ENCODE measurements around the gene KLHL29. TPM values are rescaled to one million over a fixed set of nuclear protein-coding genes. Genes with fewer than 3 reads are reported as not detected.
A peak's percentile ranks its signal among the peaks of the same experiment; 100 is the strongest.

The KLHL29 gene
- total RNA-seq, 2 experiments from 2014 or later, result 0.23 to 0.66 TPM

- Histone ChIP-seq H3K79me2 (ENCODE audit: insufficient read depth, low read depth, low read length) (no peaks in the 10 kb centered on the region), H2AFZ (ENCODE audit: low read length) (no peak overlapping the region), H3K4me2 (ENCODE audit: low read length) (peak overlapping the region; percentile 72), H4K20me1 (ENCODE audit: insufficient read depth, low read length) (no peaks in the 10 kb centered on the region; the same call in 1 of the 2 replicates), H3K9me3 (ENCODE audit: low read length) (no peaks in the 10 kb centered on the region), H3K9me2 (ENCODE audit: insufficient read depth, low read length) (no peaks in the 10 kb centered on the region), H3K27ac (ENCODE audit: low read depth, low read length, poor library complexity, severe bottlenecking) (no peak overlapping the region), H3K4me3 (ENCODE audit: low read depth, low read length, poor library complexity, severe bottlenecking) (peak overlapping the region; percentile 67), H3K36me3 (ENCODE audit: insufficient read depth, low read length) (no peaks in the 10 kb centered on the region), H3K4me1 (ENCODE audit: insufficient read depth, low read length, poor library complexity, severe bottlenecking) (peaks cover 17% of the 10 kb centered on the region)
- intact Hi-C loops (cut with micrococcal nuclease; ENCODE audit: unreplicated experiment), result no loop called here
- CTCF ChIA-PET (ENCODE audit: unreplicated experiment), result no interaction called here
- no peak for TF ChIP-seq CTCF (conservative IDR thresholded peaks at IDR 0.05; ENCODE audit: low read length)
- no peak for TF ChIP-seq EZH2phosphoT487 (IDR thresholded peaks at IDR 0.05; ENCODE audit: borderline replicate concordance, low read depth, low read length)
- DNase-seq (ENCODE audit: low spot score), result no peak
- BruUV-seq (replicated peaks), result no TSS peak
- POLR2A ChIA-PET, result interaction anchor here (1.0 kb wide), 1 partner anchor 11 kb away, joined by 3 read pairs; no protein-coding TSS in a partner anchor
Measured at GRCh38 chr2:23385748-23386338, 864 bp downstream of the KLHL29 start.

DNA sequence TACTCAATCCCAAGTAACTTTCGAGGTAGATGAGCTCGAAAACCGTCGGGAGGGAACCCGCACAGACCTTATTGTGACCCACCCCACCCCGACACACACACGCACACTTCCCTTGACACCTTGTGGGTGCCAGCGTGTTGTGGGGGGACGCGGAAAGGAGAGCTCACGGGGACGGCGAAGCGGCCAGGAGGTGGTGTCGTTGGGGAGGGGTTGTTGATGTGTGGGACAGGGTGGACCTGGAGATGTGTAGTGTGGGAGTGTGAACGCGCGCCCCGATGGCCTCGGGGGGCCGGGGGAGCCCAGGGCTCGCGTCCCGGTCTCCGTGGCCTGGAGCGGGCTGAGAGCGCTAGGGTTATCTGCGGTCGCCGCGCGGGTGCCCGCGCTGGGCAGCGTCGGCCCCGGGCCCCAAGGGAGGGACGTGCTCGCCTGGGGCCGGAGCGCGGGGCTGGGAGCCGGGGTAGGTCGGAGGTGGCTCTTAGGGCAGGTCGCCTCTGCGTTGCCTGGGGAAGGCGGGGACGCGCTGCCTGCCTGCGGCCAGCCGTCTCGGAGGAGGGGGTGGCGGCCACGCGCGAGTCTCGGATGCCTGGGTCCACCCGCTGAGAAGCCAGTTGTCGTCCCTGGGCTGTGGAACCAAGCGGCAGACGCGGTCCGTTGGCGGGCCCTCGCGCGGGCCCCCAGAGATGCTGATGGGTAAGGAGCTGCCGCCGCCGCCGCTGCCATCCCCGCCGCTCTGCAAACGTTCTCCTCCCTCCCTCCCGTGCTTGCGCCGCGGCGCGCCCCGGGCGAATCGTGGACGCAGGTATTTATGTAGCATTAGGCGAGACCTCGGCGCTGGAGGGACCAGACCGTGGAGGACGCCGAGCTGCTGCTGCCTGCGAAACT, 1.6 kb downstream of the KLHL29 start:
- Histone ChIP-seq H3K4me3 (ENCODE audit: low read depth, low read length, poor library complexity, severe bottlenecking) (peak overlapping the region; percentile 67), H4K20me1 (ENCODE audit: insufficient read depth, low read length) (no peaks in the 10 kb centered on the region; the same call in 1 of the 2 replicates), H3K27ac (ENCODE audit: low read depth, low read length, poor library complexity, severe bottlenecking) (no peak overlapping the region), H3K9me3 (ENCODE audit: low read length) (no peaks in the 10 kb centered on the region), H2AFZ (ENCODE audit: low read length) (no peak overlapping the region), H3K9me2 (ENCODE audit: insufficient read depth, low read length) (no peaks in the 10 kb centered on the region), H3K4me1 (ENCODE audit: insufficient read depth, low read length, poor library complexity, severe bottlenecking) (peaks cover 9% of the 10 kb centered on the region), H3K36me3 (ENCODE audit: insufficient read depth, low read length) (no peaks in the 10 kb centered on the region), H3K79me2 (ENCODE audit: insufficient read depth, low read depth, low read length) (no peaks in the 10 kb centered on the region), H3K4me2 (ENCODE audit: low read length) (peak overlapping the region; percentile 72)
- intact Hi-C loops (cut with micrococcal nuclease; ENCODE audit: unreplicated experiment), result no loop called here
- DNase-seq (ENCODE audit: low spot score), result no peak
- no TSS peak for BruUV-seq (replicated peaks)
- ChIA-PET POLR2A (interaction anchor here (0.7 to 1.0 kb wide), 2 partner anchors 12 to 119 kb away, joined by 3 to 4 read pairs; no protein-coding TSS in a partner anchor), CTCF (ENCODE audit: unreplicated experiment) (no interaction called here)
- TF ChIP-seq EZH2phosphoT487 (IDR thresholded peaks at IDR 0.05; ENCODE audit: borderline replicate concordance, low read depth, low read length) (peak; percentile 95; the same call in 1 of the 2 replicates), CTCF (conservative IDR thresholded peaks at IDR 0.05; ENCODE audit: low read length) (no peak)

Measured in OCI-LY7 (cell line).